GM18951 (cell line): ENCODE data around the gene TYW1B.
"Not testable (repeated sequence)": the region's sequence is repeated elsewhere in the genome, so short reads cannot be mapped to it uniquely, and the experiment has no call there.

ENCODE experiments used
- POLR2A ChIP-seq: IDR thresholded peaks from 4 replicates; pipeline ENCODE4 v1.6.1; 2011; ENCODE audit warnings: mild to moderate bottlenecking; ENCODE audit not compliant: insufficient read length, insufficient read depth; ENCODE audit errors: extremely low read depth
- in situ Hi-C: fragments of 300-500 bp; cut with MboI; formaldehyde crosslinking; loops from one replicate; pipeline ENCODE4 v1.12.0; 2022; ENCODE audit warnings: low sequenced_read_pairs, mixed read lengths, inconsistent platforms; ENCODE audit not compliant: unreplicated experiment

TYW1B gene

DNA sequence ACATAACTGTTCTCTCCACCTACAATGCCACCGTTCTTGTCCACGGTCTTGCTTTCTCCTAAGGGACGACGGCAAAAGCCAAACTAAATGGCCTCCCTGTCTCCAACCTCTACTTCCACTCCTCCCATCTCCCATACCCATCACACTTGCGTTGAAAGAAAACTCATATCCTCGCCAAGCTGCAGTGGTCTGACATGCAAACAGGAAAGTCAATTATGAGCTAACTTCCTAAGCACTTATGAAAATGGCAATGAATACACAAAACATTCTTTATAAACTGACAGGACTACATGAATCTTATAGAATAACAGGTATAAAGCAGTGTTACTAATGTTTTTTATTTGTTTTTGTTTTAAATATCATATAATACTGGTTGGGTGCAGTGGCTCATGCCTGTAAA is 46.4 kb downstream of the TYW1B start:
- in situ Hi-C loops: no loop called here
- no peak for TF ChIP-seq POLR2A

DNA sequence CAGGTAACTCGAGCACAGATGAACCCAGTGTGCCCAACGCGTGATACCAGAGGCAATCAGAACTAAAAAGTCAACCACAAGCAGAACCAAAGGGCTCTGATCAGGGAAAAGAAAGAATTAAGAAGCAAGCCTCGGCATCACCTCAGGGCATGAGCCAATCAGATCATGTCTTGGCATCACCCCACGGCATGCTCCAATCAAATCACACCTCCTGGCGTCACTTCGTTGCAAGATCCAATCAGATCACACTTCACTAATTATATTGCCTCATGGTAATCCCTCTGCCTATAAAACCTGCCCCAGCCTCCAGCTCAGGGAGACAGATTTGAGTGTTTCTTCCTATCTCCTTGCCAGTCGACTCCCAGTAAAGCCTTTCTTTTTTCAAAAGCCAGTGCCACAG is 46.8 kb downstream of the TYW1B start:
- in situ Hi-C loops: no loop called here
- no peak for TF ChIP-seq POLR2A

DNA sequence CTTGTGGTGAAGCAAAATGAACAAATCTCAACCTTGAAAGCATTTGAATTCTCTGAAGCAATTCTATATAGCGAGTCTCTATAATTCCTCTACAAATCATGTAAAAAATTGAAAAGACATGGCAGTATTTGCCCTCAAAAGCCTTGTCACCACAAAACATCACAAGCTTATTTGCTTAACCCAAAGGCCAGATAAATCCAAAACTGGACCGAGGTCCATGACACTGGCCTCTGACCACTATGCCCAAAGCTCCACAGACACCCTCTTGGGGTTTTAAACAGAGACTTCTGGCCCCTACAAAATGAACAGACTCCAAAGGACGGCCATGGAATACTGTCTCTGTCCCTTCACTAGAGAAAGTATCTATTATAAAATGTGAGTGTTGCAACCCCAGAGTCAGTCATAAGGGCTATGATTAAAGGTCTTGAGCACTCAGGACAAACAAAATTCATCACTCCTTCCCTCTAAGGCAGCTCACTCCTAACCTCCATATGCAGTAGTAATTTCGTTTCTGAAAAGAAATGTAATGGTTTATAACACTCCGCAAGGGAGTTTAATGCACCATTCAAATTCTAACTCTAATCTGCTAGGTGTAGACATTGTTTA is 47.6 kb downstream of the TYW1B start:
- in situ Hi-C loops: not testable (repeated sequence)

DNA sequence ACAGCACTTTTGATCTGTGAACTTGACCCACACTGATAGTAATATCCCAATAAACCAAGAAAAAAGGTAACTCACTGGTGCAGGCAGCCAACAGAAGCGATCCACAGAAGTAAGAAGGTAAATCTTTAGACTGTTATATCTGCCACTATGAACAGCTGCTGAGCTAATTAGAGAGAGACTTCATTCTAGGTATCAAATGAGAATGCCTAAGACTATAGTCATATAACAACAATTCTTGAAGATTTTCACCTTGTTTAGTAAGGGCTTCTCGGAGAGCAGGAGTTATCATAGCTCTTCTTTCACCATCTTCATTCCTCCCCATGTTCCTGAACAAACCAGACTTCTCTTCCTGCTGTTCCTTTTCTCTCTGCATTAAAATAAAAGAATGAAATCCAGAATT is 50.8 kb downstream of the TYW1B start:
- in situ Hi-C loops: not testable (repeated sequence)

DNA sequence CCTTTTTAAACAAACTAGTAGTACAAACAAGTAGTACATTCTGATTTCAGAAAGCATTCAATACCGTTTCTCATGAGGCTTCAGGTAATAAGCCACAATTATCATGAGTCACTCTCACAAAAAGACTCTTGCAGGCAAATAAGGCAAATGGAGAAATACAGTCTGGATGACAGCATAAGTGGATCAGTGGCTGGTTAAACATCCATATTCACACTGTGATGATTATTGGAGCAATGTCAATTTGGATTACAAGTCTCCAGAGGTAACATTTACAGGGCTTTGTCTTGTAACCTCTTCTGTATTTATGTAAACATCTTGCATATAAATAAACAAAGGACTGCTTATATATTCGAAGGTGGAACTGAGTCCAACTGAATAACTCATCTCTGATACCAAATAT is 55.4 kb downstream of the TYW1B start:
- in situ Hi-C loops: not testable (repeated sequence)

DNA sequence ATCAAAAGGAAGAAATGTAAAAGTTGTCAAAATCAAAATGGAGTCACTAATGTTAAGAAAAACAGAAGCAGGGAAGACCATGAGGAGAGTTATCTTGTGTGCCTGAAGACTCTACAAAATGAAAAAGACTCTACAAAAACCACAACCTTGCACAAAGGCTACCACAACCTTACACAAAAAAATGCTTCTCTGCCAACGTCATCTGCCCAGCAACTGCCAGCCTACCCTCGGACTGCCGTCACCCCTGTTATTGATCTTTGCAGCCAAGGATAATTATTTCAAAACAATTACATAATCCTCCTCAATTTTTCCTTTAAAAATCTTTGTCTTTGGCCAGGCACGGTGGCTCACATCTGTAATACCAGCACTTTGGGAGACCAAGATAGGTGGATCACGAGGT is 61.0 kb downstream of the TYW1B start:
- in situ Hi-C loops: not testable (repeated sequence)

DNA sequence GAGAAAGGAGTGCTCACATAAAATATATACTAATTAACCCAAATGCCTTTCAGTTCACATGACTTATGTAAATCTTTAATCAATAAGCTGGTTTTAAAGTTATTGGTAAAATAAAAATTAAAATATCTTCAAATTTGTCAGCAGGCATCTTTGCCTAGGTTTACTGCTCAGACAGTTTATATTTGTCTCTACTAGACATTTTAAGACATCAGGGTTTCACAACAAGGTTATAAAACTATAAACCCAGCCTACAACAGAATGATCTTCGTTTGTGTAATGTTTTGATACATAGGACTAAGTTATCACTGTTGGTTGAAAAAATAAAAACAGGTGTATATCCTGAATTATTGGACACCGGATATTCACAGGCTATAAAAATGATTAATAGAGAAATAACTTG is 67.4 kb downstream of the TYW1B start:
- no peak for TF ChIP-seq POLR2A
- in situ Hi-C loops: no loop called here

DNA sequence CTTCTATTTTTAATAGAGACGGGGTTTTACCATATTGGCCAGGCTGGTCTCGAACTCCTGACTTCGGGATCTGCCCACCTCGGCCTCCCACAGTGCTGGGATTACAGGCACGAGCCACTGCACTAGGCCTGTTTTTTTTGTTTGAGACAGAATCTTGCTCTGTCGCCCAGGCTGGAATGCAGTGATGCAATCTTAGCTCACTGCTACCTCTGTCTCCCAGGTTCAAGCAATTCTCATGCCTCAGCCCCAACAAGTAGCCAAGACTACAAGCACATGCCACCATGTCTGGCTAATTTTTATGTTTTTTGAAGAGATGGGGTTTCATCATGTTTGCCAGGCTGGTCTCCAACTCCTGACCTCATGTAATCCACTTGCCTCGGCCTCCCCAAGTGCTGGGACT is 73.7 kb downstream of the TYW1B start:
- no peak for TF ChIP-seq POLR2A
- in situ Hi-C loops: no loop called here

DNA sequence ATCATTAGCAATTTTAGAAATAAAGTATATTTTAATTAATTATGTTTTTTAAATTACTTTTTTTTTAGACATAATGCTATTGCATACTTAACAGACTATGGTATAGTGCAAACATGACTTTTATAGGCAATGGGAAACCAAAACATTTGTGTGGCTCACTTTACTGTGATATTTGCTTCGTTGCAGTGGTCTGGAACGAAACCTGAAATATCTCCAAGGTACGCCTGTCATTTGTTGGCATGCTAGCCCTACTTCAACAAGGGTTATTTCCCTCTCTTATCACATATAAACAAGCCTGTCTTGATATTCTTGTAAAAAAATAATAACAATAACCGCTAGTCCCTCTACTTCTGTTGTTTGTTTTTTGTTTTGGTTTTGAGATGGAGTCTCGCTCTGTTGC is 74.2 kb downstream of the TYW1B start:
- TF ChIP-seq POLR2A: no peak
- in situ Hi-C loops: no loop called here

DNA sequence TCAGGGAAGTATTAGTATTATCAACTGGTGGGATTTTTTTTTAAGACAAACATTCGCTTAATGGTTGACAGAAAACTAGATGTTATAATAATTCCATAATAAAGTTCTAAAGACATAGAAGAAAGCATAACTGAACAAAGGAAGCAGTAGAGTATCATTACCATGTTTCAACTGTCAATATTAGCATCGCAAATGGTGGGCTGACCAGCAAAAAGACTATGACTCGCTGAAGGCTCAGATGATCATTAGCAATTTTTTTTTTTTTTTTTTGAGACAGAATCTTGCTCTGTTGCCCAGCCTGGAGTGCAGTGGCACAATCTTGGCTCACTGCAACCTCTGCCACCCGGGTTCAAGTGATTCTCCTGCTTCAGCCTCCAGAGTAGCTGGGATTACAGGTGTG is 74.8 kb downstream of the TYW1B start:
- in situ Hi-C loops: not testable (repeated sequence)

DNA sequence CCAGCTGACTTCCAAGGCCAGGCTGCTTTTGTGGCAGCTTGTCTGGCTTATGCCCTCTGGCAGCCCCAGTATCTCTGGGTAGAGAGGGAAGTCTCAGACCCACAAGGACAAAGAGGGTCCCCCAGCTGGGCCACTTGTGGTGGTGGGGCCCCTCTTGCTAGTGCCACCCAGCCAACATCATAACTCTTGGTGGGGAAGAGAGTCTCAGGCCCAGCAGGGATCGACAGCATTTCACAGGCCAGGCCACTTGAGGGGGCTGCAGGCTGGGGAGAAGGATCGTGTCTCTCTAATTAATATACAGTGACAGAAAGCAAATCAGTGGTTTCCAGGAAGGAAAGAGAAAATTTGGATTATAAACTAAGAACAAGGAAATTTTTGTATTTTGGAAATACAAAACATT is 76.0 kb downstream of the TYW1B start:
- no peak for TF ChIP-seq POLR2A
- in situ Hi-C loops: no loop called here

DNA sequence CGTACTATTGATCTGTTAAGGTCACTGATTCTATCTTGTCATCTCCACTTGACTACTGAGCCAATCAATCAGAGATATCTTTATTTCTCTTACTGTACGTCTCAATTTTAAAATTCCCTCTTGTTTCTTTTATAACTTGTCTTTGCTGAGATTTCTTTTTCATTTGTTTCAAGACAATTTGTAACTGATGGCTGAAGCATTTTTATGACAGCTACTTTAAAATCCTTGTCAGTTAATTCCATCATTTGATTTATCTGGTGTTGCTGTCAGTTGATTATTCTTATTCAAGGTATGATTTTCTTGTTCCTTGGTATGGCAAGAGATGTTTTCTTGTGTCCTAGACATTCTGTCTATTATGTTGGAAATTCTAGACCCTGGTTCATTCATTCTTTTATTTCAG is 76.6 kb downstream of the TYW1B start:
- in situ Hi-C loops: no loop called here
- TF ChIP-seq POLR2A: no peak

DNA sequence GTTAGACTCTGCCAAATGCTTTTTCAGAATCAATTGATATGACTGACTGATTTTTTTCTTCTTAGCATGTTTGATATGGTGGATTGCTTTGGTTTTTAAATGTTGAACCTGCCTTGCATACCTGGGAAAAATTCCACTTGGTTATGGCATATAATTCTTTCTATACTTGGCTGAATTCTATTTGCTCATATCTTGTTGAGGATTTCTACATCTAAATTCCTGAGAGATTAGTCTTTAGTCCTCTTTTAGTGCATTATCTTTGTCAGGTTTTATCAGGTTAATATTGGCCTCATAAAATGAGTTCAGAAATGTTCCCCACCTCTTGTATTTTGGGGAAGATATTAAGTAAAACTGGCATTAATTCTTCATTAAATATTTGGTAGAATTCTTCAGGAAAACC is 79.4 kb downstream of the TYW1B start:
- in situ Hi-C loops: not testable (repeated sequence)

DNA sequence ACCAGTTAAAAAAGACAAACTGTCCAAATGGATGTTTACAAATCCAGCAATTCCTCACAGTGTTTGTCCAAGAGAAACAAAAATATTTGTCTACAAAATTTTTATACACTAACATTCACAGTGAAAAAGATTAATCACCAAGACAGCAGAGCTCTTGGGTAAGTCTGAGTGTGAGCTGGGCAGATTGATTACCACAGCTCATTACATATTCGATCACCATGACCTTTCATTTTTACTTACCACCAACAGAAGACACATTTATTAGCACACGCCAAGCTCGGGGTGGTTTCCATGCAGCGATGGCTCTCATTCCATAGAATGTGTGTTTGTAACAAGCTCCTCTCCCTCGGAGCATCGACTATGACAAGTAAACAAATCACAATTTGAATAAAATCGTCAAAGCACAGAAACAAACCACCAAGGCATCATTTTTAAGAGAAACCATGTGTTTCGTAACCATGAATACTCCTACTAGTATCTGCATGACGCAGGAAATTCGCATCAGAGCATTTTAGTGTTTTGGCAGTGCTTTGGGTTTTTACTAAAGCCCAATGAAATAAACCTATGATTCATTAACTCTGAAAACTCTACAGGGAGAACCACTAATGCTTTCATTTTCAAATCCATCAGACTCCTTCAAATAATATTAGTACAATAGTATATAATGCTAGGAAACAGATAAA is 83.6 kb downstream of the TYW1B start:
- in situ Hi-C loops: not testable (repeated sequence)

DNA sequence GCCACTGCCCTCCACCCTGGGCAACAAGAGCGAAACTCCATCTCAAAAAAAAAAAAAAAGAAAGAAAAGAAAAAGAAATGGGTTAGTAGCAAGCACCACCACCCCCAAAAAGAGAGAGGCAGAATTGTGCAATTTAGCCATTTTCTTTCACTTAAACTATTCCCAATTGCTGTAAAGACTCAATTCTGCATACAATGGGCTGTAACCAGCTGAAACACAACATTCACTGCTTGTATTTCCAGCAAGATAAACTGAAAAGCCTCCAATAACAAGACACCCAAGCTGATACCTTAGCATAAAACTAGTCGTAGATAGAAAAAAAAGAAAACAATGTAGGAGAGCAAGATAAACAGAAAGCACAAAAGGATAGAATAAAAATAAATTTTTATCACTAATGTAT is 84.2 kb downstream of the TYW1B start:
- in situ Hi-C loops: not testable (repeated sequence)

DNA sequence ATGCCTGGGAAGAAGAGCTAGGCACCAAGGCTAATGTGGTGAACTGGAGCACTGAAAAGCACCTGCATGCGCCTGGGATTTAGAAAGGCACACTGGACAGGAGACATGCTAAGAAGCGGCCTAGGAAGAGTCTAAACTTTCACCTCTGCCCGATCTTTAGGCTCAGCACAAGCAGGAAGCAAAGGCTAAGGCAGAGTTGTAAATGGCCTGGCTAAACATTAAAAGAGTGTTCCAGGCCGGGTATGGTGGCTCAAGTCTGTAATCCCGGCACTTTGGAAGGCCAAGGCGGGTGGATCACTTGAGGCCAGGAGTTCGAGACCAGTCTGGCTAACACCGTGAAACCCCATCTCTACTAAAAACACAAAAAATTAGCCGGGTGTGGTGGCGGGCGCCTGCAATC is 88.3 kb downstream of the TYW1B start:
- in situ Hi-C loops: not testable (repeated sequence)

DNA sequence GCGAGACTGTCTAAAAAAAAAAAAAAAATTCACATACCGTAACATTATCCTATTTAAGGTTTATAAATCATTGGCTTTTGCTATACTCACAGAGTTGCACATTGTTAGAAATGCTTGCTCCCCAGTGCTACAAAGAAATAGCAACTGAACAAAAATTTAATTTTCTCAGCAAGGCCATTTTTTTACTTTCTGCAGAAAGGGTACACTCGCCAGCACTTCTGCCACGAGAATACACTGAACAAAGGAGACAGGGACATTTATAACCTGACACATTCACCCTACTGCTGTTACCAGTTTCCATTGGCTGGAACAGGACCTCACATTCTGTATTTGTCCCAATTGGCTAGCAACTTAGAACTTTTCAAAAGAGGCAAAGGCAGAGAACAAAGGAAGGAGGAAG is 92.1 kb downstream of the TYW1B start:
- in situ Hi-C loops: not testable (repeated sequence)

DNA sequence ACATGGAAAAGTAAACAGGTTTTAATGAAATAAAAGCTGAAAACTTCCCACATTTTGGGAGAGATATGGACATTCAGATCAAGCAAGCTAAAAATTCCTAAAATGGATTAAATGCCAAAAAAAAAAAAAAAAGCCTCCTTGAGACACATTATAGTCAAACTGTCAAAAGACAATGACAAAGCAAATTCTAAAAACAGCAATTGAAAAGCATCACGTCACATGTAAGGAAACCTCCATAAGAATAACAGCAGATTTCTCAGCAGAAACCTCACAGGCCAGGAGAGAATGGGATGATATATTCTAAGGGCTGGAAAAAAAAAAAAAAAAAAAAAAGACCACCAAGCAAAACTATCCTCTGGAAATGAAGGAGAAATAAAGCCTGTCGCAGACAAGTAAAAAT is 97.2 kb downstream of the TYW1B start:
- in situ Hi-C loops: not testable (repeated sequence)

DNA sequence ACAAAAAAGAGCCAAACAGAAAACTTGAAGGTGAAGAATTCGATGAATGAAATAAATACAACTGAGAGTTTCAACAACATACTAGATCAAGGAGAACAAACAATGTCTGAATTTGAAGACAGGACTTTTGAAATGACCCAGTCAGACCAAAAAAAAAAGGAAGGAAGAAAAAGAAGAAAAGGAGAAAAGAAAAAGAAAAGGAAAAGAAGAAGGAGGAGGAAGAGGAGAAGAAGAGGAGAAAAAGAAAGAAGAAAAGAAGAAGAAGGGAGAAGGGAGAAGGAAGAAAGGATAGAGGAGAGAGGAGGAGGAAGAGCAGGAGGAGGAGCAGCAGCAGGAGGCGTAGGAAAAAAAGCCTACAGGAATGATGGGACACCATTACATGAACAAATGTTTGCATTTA is 97.6 kb downstream of the TYW1B start:
- in situ Hi-C loops: not testable (repeated sequence)

DNA sequence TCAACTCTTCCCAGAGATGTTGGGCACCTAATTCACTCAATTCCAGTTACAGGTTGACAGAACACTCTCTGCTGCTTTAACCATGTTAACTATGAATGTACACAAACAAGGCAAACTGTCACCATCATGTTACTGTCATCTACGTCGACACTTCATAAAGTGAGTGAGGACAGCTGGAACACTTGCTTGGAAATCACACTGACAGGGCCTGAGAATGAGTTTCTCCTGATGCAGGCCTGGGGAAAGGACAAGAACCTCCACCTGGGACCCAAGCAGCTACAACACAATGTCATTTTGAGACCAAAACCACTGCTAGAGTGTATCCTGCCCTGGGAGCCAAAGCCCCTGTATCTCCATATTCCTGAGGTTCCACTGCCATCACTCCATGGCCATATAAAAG is 98.9 kb downstream of the TYW1B start:
- in situ Hi-C loops: not testable (repeated sequence)

DNA sequence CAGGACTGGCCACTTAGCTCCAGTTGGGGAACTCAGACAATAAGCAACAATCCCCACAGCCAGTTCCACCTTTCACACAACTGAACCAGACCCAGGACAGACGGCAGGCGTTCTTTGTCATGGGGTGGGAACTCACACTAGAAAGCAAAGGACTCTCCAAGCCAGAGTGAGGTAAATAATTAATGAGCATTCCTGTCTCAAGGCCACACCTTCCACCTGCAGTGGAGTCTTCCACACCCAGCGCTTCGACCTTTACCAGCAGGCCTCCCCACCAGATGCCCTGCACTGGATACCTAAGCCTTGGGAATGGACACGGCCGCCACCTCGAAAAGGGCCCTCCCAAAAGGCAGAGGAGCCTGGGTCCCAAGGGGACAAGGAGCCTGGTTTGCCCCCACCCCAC is 105.3 kb downstream of the TYW1B start:
- in situ Hi-C loops: not testable (repeated sequence)
